HG03571 (cell line): Measurements from ENCODE around the gene IMP3.

Source experiments
- ATAC-seq: cut with Tn5 transposase; IDR thresholded peaks from one replicate; pipeline ENCODE4 v1.9.1; 2021; ENCODE audit not compliant: unreplicated experiment

IMP3 gene

DNA sequence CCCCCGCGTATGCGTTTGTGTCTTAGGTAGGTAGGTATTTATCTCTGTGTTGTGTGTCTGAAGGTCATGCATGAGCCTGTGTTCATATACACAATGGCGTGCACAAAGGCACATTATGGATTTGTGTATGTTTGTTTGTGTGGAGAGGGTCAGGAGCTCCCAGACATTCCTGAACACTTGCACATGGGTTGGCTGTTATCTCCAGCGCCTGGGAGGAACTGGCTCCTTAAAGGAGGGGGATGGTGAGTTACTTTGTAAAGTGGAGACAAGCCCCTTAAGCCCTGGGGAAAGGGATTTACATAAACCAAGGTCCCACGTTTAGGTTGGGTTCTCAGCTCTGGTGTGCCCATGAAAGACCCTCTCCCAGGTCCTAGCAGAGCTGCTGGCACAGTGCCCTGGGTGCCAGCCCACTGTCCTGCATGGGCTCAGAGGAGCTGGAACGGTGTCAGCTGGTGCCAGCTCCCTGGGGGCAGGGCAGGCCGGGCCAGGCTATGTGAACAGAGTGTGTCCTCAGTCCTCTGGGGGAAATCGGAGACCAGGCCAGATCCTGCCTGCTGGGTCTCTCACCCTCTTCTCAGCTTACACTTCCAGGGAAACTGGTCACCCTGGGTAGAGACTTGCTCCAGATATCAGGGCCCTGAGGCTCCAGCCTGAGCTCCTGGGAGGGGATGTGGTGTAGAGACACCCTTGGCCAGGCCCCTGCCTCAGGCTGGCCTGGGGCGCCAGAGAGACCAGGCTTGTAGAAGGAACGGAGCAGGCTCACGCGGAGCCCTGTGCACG, 32.8 kb upstream of the IMP3 start:
- ATAC-seq, result no peak

DNA sequence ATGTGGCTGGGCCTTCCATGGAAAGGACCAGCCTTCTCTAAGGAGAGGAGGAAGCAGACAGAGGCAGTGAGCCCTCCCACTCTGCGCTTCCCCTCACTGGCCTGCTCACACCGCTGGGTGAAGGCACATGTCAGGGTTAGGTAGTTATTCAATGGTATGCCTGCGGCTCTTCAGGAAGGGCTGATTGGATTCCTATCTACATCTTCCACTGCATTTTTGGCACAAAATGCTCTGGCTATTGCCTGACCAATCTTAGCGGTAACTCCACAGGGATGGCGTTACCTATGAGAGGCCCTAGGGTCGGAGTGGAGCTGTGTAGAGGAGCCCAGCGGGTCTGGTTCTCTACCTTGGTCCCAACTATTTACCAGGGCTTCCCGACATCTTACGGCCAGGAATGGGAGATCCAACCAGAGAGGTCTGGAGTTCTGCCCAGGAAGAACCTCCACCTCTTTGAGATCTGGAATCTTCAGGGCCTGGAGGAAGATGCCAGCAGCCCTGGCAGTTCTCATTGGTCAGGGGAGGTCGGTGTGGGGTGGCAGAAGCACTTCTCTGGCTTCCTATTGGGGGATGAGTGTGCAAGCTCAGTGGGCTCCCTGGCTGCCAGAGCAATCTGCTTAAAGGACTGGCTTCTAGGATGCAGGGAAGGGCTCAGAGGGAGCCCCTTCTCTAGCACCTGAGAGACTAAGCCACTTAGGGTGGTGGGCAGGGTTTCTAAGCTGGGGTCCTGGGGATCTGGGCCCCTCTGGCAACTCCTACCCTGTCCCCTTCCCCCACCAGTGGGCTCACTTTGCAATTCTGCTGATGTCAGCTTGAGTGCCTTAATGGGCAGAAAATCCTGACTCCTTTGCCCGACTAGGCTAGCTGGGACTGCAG, 31.9 kb upstream of the IMP3 start:
- no peak for ATAC-seq

DNA sequence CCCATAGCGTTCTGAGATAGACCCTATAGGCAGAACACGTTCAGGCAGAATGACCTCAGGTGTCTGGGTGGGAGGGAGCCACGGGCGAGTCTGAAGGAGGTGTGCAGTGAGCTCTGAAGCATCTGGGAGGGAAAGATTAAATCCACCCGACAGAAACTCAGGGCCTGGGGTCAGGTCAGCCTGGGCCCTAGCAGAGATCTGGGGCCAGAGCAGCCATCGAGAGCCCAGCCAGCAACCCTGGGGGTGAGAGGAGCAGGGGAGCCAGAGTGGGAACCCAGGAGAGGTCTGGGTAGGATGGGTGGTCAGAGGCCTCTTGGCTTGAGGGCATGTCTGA, 29.8 kb upstream of the IMP3 start:
- ATAC-seq, result no peak

DNA sequence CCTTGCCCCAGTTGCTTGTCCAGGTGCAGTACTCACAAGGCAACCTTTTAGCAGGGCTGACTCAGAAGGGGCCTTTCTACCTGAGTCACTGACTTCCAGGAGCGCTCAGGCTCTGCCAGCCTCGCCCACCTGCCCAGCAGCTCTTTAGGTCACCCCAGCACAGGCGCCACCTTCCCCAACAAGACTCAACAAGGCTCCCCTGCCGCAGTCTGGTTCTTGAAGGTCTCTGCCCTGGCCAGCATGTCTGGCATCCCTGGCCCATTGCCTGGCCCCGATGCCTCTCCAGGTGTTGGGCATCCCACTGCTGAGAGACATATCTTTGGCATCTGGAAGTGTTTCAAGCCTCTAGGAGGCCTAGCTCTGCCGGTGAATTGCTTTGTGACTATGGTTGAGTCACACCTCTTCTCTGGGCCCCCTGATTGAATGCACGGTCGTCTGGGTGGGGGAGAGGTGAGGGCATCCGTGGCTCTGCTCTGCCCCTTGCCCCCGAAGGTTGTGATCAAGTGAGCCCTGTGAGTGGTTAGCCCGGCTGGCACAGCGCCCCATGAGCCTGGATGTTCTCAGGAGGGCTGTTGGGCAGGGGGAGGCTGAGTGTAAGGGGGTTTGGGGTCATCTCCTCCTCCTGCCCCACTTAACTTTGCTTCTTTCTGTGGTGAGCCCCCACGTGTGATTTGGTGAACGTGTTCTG, 29.3 kb upstream of the IMP3 start:
- no peak for ATAC-seq

DNA sequence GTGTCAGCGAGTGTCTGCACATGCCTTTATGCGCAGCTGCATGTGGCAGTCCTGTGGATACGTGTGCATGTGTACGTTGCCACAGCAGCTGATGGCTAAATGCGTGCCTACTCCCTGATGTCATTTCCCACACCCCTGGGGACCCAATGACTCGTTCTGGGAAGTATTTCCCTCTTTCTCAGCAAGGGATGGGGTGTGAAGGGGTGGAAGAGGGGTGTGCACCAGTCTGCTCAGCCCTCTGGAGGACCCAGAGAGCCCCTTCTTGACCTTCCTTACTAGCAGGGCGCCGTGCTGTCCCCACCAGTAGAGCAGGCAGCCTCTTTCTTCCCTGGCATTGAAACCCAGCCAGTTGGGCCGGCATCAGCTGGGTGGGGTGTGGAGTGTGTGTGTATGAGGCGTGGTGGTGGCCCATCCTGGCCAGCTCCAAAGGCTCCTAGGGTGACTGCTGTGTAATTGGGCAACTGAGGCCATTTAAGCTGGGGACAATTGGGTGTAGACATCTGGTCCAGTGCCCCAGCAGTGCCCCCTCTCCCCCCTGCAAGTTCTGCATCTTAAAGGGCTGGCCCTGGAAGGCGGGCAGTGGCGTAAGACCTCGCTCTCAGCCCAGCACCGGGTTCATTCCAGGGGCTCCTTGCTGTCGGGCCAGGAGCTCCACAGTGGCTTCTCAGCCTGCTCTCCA, 26.9 kb upstream of the IMP3 start:
- ATAC-seq, result no peak

DNA sequence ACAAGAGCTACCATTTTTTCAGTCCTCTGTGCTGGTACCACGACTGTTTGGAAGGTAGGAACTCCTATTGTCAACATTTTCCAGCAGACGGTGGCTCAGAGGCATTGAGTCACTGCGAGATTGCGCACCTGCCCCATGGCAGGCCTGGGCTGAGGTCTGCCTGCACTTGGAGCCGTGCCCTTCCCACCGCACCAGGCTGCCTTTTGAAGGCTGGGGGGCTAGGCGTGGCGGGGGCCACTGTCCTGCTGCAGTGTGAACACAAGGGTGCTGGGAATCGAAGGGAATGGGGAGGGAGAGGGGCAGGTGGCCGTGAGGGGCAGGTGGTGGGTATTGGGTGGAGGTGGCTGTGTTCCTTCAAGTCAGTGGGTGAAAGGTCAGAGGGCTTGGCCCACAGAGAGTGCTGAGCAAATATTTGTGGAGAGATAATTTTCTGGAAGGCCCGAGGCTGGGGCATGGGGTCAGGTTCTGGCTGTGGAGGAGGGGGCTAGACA, 24.0 kb upstream of the IMP3 start:
- no peak for ATAC-seq

DNA sequence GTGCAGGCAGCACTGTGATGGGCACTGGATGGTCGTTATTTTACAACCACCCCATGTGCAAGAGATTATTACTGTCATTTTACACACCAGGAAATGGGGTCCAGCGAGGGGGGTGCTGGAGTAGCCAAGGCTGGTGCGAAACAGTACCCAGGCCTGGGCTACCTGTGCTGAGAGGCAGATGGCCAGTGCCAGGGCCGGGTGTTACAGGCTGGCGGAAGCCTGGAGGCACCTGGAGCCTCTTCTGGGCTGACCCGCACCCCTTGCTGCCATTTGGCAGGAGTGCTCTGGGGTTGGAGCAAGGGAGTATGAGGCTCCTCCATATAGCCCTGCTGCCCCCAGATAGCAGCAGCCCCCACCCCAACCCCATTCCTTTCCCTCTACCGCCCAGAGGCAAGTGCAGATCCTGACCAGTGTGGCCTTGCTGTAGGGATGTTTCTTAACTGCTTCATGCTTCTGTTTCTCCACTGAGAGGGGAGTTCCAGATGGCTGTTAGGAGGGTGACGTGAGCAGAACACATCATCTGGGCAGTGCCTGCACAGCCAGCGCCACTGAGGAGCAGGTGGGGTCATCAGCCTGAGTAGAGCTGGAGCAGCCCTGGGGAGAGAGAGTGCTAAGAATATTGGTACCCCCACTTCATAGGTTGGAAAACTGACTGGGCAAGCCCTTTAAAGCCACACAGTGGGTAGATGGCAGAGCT, 22.9 kb upstream of the IMP3 start:
- ATAC-seq, result no peak

DNA sequence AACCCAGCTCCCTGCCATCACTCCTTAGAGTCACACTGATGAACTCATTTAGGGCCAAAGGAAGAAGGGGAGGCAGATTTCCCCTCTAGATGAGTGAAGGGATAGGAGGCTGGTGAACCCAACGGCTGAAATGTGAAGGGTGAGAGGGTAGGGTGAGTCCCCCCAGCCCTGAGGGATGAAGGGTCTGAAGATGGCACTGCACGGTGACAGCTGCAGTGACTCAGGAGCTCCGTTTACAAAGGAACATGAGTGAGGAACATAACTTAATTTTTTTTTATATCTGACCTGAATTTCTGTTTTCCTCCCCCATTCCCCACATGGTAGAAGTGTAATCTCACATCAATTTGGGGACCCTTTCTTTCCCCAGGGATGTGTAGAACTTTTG, 21.7 kb upstream of the IMP3 start:
- no peak for ATAC-seq

DNA sequence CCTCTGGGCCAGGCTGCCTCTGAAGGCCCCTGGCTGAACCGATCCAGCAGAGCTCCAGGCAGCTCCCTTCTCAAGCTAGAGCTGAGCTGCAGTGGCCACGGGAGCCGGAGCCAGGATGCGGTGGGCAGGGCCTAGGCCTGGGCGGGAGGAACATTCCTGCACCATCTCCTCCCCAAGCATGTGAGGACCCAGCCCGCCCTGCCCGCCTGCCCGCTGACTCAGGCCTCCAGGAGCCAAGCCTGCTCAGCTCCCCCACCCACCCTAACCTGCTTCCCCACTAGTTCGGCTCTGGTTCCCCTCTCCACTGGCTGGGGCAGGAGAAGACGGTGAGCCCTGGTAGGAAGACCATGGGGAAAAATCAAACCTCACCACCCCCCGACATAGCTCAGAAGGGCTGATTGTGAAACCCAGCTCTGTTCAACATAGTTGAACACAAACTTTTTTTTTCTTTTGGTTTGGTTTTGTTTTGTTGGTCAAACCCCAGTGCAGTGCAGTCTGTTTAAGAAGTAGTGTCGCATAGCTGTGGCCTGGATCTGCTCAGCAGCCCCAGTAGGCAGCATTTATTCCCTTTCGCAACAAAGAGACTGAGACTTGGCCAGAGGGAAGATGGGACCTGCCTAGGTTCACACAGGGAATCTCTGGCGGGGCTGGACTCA, 21.2 kb upstream of the IMP3 start:
- ATAC-seq, result no peak

DNA sequence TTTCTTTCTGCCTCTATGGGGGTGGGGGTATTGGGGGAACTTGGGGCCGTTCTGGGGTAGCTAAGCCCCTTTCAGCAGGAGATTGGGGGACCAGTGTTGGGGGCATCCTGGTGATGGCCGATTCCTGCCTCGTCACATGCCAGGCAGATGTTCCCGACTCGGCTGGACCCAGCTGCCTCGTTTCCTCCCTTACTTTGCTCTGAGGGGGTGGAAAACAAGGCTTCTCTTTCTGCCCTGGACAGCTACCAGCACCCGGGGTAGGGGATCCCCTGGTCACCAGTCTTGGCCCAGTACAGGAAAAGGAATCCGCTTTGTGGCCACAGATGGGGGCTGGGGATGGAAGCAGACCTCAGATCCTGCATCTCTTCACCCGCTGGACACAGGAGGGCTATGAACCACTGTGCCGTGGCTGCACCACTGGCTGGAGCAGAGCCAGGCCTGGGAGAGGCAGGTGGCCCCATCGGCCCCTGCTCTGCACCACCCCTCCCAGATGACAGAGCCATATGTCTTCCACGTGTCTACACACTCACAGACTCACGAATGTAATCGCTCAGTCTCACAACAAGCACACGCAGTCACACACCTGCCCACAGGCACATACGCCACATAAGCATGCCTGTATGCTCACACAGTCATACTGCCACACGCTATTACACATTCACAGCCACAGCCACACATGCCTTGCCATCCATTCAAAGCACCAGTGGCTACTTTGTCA, 20.1 kb upstream of the IMP3 start:
- ATAC-seq, result no peak

DNA sequence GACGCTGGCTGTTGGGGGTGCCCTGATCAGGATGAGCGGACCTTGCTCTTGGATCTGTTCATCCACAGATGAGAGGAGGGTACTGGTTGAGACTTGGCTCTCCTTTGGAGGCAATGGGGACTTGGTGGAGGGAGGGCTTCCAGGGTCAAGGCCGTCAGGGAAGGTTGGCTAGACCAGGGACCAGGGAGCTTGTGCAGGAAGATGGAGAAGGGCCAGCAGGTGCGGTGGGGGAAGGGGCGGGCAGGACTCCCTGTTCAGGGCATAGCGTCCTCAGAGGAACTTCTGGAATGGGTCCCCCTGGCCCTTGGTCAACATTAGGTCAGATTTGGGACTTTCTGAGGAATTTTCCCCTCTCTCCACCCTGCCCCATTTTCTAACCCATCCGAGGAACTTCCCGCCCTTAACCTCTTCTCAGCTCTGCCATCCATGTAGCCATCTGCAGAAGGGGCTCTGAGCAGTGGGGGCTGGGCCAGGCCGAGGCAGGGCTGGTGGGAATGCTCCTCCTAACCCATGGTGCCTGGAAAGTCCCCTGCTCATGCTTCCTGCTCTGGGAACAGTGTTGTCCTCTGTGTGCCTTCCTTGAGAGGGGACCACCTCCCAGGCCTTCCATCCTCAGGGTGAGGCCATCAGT, 19.2 kb upstream of the IMP3 start:
- no peak for ATAC-seq

DNA sequence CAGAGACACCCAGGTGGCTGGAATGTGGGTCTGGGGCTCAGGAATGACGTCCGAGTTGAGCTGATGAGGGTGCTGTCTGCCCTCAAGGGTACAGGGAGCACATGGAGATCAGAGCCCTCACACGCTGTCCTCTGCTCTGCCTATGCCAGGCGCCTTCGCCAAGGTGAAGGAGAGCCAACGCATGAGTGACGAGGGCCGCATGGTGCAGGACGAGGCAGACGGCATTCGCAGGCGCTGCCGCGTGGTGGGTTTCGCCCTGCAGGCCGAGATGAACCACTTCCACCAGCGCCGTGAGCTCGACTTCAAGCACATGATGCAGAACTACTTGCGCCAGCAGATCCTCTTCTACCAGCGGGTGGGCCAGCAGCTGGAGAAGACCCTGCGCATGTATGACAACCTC, 16.8 kb upstream of the IMP3 start:
- no peak for ATAC-seq

DNA sequence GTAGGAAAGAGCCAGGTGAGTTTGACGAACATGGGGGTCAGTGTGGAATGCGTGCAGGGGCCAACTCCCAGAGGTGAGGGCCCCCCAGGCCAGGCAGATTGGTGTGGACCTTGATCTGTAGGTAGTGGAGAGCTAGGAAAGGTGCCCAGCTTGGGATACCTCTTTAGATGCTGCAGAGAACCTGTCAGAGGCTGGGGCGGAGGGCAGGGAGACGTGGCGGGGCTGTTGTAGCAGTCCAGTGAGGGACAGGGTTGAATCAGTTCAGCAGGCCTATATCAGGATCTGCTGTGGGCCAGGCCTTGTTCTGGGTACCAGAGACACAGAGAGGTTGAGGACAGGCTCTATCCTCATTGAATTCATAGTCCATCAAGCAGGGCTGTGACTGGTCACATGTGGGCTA, 16.3 kb upstream of the IMP3 start:
- no peak for ATAC-seq

DNA sequence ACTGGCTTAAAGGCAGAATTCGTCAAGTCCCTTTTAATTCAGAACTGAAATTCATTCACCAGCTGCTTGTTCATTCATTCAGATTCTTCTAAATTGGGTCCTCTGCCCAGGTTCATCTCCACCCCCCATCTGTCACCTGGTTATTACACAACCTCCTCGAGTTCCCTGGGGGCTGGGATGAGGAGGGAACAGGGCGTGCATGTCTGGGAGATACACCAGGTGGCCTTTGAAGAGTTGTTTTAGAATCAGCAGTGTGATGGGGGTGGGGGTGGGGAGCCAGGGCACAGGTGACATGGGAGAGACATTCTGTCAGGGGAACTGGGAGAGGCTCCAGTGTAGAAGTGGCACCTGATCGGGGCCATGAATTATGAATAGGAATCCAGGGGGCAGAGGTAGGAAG, 15.9 kb upstream of the IMP3 start:
- ATAC-seq, result no peak

DNA sequence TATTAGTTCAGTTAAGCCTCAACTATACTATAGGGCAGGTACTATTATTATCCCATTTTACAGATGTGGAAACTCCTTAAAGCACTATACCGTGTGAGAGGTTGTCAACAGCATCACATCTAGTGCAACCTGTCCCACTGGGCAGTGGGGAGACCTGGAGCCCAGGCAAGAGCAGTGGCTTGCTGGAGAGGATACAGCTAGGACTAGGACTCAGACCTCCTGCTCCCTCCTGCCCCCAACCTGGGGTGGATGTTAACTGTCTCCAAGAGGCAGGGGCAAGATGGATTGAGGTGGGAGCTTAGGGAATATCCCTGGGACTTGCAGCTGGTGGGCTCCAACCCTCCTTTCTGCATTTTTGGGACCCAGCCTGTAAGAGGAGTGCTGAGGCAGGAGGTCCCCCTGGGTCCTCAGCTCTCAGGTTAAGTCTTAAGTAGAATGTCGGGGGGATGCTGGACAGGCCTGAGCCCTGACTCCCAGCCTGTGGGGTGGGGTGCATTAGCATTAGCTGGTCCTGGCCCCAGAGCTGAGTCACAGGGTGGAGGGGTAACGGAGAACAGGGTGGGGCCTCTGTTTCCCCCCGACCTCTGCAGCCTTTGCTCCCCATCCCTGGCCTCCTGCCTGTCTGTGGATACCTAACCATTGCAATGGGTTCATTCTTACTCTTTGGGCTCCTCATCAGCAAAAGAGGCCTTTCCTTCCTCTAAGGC, 14.3 kb upstream of the IMP3 start:
- no peak for ATAC-seq

DNA sequence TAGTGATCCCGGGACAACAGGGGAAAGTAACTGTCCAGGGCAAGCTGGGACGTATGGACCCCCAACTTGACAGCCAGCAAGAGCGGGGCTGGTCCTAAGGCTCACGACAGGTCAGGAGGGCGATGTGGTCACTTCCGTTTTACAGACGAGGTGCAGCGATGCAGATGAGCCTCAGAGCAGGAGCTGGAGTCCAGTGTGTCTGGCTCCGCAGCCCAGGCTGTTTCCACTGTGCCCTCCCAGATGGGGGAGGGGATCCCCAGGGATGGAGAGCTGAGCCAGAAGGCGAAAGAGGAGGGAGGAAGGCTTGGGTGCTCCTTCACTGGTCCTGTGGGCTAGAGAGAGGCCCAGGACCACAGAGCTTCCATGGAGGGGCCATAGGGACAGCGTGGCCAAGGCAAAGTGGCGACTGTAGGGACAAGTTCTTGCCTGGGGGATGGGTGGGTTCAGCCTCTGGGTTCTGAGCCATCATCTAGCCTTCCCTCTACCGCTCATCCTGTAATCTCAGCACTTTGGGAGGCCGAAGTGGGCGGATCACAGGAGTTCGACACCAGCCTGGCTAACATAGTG, 13.4 kb upstream of the IMP3 start:
- ATAC-seq, result no peak

DNA sequence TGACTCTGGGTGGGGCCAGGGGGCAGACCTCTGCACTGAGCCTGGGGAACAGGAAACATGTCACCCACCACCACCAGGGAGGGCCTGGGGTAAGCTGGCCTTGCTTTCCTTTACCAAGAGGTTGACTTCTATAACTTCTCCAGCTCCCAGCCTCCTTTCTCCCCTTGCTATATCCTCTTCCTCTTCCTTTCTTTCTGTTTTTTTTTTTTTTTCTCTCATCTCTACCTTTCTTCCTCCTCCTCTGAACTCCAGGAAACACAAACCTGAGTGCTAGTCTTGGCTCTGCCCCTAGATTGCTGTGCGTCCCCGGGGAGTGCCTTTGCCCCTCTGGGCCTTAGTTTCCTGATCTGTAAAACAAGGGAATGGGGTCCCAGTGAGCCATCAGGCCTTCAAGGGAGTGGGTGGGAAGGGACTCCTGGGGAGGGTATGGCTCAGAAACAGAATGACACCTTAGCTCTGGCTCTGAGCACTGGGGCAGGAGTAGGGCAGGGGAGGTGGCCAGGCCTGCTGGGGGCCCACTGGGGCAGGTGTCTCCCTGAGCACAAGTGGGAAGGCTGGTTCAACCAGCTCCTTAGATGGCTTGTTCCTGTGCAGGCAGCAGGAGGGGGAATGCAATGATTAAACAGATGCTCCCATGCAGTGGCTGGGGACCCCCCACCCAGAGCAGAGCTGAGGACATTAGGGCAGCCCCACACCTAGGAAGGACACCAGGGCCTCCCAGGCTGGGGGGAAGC, 12.0 kb upstream of the IMP3 start:
- no peak for ATAC-seq
